HG03103 (cell line): ENCODE measurements around the gene THRB.

Experiments
- ATAC-seq: cut with Tn5 transposase; IDR thresholded peaks from one replicate; pipeline ENCODE4 v1.9.1; 2021; ENCODE audit warnings: low read depth; ENCODE audit not compliant: unreplicated experiment

The THRB gene

GRCh38 chr3:24069045-24069444, 425.6 kb downstream of the THRB start:
- ATAC-seq: no peak

- ATAC-seq: no peak
Measured at GRCh38 chr3:24067483-24067882, 427.2 kb downstream of the THRB start.
